Measurements from ENCODE around the gene TARBP1.

- no peak for TF ChIP-seq CTCF (IDR thresholded peaks at IDR 0.05; ENCODE audit: low read length)
- no peak for TF ChIP-seq EZH2 (IDR thresholded peaks at IDR 0.05; ENCODE audit: borderline replicate concordance, low read length)
These were observed 1.4 kb downstream of the TARBP1 start for GRCh38 chr1:234477386-234478151.
